Femur (tissue), 1 donor: ENCODE results near the gene MNT.

Experiments used
- DNase-seq: peaks from one replicate; pipeline ENCODE4 v3.0.0-alpha.2; 2017

The MNT gene

GRCh38 chr17:2379489-2380225, 21.2 kb downstream of the MNT start:
- no peak for DNase-seq

- no peak for DNase-seq
Observed at GRCh38 chr17:2378905-2379304, 22.0 kb downstream of the MNT start.

GRCh38 chr17:2377659-2378058, 23.2 kb downstream of the MNT start:
- no peak for DNase-seq

- DNase-seq, result no peak
Observed at GRCh38 chr17:2376107-2376506, 24.8 kb downstream of the MNT start.

GRCh38 chr17:2375406-2375805, 25.5 kb downstream of the MNT start:
- no peak for DNase-seq

- DNase-seq, result no peak
Observed at GRCh38 chr17:2374549-2375285, 26.1 kb downstream of the MNT start.

GRCh38 chr17:2373179-2373578, 27.7 kb downstream of the MNT start:
- DNase-seq, result no peak

GRCh38 chr17:2372681-2373080, 28.2 kb downstream of the MNT start:
- no peak for DNase-seq

GRCh38 chr17:2372180-2372579, 28.7 kb downstream of the MNT start:
- no peak for DNase-seq

GRCh38 chr17:2371183-2372130, 29.4 kb downstream of the MNT start:
- DNase-seq, result no peak

GRCh38 chr17:2370211-2370589, 30.7 kb downstream of the MNT start:
- DNase-seq, result no peak

GRCh38 chr17:2369551-2370210, 31.2 kb downstream of the MNT start:
- no peak for DNase-seq

GRCh38 chr17:2369039-2369438, 31.8 kb downstream of the MNT start:
- no peak for DNase-seq

GRCh38 chr17:2368359-2368758, 32.5 kb downstream of the MNT start:
- DNase-seq, result no peak

GRCh38 chr17:2366747-2367494, 33.9 kb downstream of the MNT start:
- DNase-seq, result no peak

- peak; percentile 20 for DNase-seq
Observed at GRCh38 chr17:2365132-2365531, 35.7 kb downstream of the MNT start.

- peak; percentile 13 for DNase-seq
Observed at GRCh38 chr17:2364763-2365116, 36.1 kb downstream of the MNT start.

- peak; percentile 62 for DNase-seq
Observed at GRCh38 chr17:2363851-2364762, 36.8 kb downstream of the MNT start.

- peak; percentile 14 for DNase-seq
Observed at GRCh38 chr17:2363318-2363717, 37.5 kb downstream of the MNT start.

GRCh38 chr17:2362881-2363280, 38.0 kb downstream of the MNT start:
- DNase-seq, result no peak

- no peak for DNase-seq
Observed at GRCh38 chr17:2362416-2362815, 38.4 kb downstream of the MNT start.
